GM19025 (cell line): ENCODE measurements around the gene CUX1.
"Not testable (repeated sequence)": the region's sequence is repeated elsewhere in the genome, so short reads cannot be mapped to it uniquely, and the experiment has no call there.

Experiments
- ATAC-seq: cut with Tn5 transposase; IDR thresholded peaks from one replicate; pipeline ENCODE4 v1.9.1; 2021; ENCODE audit warnings: mild to moderate bottlenecking, low read depth, moderate library complexity; ENCODE audit not compliant: unreplicated experiment

The CUX1 gene

DNA sequence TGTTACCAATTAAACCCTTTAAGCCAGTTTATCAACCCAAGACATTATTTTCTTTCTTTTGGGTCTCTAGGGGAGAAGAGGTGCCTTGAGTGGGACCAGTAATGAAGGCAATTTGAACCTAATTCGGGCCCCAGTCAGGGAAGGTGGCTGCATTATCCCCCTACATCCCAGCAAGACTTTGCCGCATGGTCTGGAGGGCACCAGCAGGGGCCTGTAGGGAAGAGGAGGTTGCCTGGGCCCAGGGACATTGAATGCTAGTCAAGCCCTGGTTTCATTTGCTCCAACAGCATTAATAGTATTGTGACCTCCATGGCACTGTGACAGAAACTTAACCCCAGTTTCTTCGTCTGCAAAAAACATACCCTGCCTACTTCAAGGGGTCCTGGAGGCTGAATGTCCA lies 108.8 kb downstream of the CUX1 start:
- ATAC-seq, result no peak

DNA sequence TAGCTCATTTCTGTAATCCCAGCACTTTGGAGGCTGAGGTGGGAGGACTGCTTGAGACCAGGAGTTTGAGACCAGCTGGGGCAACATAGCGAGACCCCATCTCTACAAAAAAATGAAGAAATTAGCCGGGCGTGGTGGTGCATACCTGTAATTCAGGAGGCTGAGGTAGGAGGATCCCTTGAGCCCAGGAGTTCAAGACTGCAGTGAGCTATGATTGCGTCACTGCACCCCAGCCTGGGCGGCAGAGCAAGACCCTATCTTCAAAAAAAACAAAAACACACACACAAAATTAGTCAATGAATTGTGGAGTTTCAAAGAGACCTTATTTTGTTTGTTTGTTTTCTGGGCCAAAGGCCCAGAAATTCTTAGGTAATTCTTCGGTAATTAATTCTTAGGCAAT lies 110.0 kb downstream of the CUX1 start:
- no peak for ATAC-seq

DNA sequence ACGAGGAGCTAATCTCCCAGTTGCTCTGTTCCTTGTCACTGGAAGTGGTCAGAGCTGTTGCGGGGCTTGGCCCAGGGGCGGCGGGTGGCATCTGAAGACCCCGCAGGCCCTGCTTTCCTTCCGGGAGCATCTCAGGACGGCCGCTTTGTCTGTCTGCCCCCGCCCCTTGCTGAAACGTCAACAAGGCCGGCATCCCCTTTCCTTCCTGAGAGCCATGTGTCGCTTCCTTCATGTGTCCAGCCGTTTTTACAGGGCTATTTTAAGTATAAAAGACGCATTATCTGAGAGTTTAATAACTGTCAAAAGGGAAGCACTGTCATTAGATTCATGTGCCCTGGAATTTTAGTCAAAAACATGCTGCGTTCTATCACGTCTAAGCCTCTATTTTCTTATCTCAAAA lies 110.4 kb downstream of the CUX1 start:
- ATAC-seq, result no peak

DNA sequence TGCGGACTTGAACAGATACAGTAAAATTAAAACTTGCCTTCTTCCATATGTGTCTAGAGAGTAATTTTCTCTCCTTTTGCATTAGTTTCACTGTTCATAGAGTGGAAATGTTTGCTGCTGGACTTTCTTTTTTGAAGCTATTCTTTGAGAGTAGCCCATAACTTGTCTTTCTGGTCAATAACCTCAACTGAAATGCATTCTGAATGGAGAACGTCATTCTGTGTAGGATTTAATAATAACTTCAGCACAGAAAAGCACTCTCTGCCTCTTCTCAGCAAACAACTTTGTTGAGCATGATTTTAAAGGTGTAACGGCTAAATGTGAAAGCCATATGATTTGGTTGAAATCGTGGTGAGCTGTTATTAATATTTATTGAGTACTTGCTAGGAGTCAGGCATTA lies 111.8 kb downstream of the CUX1 start:
- ATAC-seq, result no peak

DNA sequence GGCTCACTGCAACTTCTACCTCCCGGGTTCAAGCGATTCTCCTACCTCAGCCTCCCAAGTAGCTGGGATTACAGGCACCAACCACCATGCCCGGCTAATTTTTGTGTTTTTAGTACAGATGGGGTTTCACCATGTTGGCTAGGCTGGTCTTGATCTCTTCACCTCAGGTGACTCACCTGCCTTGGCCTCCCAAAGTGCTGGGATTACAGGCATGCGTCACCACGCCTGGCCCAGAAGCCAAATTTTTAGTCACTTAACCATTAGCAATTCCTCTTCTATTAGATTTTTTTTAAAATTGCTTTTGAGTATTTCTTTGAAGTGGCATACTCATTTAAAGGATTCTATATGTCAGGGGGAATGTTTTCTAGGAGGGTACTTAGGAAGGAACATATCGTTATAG lies 112.5 kb downstream of the CUX1 start:
- ATAC-seq, result not testable (repeated sequence)

DNA sequence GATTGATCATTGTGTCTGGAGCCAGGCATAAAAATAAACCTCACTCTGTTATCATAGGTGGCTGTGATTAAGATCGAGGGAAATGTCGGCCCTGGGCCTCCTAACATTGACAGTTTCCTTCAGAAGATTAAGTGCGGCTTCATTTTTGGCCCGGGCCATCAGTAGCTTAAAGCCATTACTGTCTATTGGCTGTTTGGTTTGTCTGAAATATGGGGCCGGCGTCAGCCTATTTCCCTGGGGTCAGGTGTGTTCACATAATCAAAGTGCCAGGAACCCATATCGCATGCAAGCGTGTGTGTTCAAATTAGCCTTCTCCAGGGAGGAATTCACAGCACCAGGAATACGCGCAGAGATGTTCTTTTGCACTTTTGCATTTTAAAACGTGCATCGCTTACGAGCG lies 114.7 kb downstream of the CUX1 start:
- no peak for ATAC-seq

DNA sequence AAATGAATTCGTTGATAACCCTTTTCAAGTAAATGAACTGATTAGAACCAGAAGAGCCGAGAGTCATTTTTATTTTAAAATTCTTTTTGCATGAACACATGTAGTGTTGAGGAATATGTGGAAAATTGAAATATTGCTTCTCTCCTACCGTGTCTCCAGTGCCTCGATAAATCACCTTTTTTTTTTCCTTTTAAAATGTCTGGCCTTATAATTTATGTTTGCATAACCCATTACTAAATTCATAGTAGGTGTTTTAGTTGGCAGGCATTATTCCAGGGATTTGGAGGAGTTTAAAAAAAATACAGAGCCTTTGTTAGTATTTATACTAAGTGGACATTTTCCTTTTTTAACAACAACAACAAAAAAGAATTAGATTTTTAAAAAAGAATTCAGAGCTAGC lies 115.6 kb downstream of the CUX1 start:
- ATAC-seq, result no peak

DNA sequence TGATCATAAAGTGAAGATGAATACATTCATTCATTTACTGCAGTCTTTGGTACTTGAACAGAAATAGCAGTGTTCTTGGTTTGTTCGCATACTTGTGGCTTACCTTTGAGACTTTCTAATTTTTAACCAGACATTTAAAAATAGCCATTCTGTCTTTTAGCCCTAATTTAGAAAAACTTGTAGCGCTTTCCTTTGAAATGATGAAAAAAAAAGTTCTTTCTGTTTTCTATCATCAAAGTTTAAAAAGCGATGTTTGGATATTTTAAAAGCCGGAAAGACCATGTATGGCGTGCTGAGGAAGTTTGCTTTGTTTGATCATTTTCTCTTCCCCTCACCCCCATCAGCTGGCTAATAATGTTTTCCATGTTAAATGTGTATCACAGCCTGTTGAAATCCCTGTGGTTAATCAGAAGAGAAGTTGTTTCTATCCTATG lies 116.3 kb downstream of the CUX1 start:
- ATAC-seq, result no peak

DNA sequence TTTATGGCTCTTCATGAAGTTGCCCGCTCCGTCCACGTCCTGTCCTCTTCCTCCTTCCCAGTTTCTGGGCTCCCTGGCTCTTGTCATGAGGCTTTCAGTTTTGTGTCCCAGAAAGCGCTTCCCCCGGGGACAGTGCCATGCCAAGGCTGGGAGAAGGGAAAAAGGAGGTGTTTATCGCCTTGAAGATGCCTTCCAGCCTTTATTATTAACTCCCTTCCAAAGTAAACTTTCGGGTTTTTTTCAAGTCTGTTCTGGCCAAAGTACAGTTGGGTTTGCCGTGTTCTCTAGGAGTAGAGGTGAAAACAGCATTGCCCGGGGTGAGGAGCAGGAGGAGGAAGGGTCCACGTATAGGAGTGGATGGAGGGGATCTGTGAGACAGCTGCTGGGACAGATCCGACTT lies 117.2 kb downstream of the CUX1 start:
- ATAC-seq, result no peak

DNA sequence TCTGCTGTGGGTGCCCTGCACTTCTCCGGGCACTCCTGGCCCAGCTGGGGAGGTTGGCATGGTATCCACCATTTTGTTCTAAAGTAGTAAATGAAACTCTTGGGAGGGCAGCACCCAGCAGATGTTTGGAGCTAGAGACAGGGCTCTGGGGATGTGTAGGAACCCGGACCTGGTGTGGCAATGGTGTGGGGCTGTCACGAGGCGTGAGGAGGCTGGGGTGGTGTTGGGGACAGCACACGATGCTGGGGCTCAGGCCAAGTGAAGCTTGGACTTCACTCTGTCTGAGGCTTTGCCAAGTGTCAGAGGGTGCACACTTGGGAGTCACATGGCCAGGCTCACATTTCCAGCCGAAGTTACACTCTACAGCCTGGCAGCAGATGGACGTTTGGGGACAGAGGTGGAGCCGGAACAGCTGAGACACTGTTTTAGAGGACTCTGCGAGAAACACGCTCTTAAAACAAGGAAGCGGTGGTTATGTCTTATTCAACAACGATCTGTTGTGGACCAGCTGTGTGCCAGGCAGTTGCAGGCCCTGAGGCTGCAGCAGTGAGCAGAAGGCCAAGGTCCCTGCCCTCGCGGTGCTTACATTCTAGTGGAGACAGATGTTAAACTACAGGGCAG lies 118.2 kb downstream of the CUX1 start:
- ATAC-seq, result no peak

DNA sequence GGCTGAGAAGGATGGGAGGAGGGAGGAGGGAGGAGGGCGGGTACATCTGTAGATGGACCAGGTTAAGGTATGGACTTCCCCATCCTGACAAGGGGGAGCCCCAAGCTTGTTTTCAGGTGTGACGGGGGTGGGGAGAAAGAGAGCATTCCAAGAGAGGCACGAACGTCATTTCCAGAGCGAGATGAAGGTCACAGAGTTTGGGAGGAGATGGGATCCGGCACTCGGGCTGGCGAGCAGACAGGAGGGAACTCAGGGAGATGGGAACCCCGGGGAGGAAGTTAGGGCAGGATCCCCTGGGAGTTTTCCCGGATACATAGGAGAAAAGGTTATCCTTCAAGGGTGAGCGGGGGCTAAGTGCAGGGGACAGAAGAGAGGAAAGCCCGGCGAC lies 118.8 kb downstream of the CUX1 start:
- no peak for ATAC-seq

DNA sequence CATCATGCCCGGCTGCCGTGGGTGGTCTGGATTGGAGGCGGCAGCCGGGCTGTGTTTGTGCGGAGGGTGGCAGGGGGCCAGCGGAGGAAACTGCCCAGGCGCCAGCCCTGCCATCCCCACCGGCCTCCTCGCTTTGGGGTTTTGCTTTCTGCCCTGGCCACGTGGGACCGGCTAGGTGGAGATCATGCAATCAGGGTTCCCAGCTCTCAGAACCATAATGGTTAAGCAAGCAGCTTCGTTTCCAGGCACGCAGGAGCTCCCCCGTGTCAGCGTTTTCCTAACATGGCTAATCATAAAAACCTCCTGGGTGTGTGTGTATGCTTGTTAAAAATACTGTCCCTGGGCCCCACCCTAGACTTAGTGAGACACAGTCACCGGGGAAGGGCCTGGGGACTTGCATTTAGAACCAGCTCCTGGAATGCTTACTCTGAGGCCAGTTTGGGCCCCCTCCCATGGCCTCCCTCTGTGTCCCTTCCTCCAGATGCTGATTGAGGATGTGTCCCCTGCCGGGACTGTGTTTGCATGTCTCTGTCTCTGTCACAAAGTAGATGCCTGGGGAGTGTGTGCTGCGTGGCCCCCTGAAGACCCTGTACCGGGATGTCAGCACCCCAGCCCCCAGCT lies 119.3 kb downstream of the CUX1 start:
- ATAC-seq, result no peak

DNA sequence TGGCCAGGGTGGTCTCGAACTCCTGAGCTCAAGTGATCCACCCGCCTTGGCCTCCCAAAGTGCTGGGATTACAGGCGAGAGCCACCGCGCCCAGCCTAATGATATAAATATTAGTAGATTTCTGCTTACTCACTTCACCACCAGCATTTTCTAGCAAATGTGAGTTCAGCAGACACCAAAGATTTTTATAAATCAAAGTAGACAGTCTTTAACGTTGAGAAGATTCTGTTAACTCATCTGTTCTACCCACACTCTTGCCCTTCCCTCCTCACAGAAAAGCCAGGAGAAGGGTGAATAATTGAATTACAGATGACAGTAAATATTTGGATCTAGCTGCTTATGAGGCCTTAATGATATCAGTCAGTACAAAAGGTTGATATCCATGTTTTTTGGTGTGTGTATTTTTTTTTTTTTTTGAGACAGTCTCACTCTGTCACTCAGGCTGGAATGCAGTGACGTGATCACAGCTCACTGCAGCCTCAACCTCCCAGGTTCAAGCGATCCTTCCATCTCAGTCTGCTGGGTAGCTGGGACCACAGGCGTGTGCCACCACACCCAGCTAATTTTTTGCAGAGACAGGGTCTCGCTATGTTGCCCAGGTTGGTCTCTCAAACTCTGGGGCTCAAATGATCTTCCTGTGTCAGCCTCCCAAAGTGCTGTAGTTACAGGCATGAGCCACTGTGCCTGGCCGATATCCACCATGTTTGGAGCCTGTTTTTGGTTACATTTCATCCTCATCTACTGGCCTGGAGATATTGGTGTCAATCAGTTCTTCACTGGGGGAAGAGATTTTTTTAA lies 120.5 kb downstream of the CUX1 start:
- ATAC-seq, result no peak

DNA sequence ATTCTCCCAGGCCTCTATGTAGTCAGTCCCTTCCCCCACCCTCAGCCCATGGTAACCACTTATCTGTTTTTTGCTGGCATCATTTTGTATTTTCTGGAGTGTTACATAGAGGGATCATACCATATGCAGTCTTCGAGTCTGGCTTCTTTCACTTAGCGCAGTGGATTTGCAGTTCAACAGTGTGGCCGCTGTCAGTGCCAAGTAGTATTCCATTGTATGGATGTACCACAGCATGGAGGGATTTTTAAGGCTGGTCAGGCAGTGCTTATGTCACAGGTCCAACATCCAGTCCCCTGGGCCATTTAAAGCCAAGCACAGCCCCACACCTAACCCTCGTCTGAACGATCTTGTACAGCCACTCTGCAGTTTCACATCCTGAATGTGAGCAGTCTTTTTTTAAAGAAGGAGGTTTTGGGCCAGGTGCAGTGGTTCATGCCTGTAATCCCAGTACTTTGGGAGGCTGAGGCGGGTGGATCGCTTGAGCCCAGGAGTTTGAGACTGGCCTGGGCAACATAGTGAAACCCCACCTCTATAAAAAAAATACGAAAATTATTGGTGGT lies 121.8 kb downstream of the CUX1 start:
- no peak for ATAC-seq

DNA sequence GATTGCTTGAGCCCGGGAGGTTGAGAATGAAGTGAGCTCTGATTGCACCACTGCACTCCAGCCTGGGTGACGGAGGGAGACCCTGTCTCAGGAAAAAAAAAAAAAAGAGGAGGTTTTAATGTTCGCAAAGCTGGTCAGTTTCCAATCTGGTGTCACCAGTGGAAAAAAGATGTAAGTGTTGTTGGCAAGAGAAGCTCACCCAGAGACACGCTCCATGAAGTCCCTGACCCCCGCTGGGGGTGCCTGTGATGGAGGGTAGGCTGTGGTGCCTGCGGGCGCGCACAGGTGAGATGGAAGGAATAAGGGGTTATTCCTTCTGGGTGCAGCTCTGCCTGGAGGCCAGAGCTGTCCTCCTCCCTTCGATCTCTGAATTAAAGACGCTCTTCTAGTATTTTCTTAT lies 122.7 kb downstream of the CUX1 start:
- no peak for ATAC-seq

DNA sequence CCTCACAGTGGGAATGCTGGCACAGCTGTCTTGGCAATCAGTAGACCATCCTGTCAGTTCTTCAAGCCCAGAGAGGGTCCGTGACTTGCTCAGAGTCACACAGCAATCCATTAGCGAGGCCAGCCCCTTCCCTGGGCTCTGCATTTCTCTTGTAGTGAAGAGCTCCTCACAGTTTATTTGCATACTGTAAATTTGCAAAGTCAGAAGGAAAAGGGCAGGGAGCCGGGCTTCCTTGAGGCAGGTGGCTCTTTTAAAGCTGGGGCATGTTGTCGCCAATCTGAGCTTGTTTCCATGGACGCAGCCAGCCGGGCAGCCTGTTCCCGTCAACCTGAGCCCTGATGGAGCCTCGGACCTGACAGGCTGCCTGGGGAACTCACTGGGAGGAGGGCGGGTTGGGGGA lies 123.4 kb downstream of the CUX1 start:
- ATAC-seq, result no peak

DNA sequence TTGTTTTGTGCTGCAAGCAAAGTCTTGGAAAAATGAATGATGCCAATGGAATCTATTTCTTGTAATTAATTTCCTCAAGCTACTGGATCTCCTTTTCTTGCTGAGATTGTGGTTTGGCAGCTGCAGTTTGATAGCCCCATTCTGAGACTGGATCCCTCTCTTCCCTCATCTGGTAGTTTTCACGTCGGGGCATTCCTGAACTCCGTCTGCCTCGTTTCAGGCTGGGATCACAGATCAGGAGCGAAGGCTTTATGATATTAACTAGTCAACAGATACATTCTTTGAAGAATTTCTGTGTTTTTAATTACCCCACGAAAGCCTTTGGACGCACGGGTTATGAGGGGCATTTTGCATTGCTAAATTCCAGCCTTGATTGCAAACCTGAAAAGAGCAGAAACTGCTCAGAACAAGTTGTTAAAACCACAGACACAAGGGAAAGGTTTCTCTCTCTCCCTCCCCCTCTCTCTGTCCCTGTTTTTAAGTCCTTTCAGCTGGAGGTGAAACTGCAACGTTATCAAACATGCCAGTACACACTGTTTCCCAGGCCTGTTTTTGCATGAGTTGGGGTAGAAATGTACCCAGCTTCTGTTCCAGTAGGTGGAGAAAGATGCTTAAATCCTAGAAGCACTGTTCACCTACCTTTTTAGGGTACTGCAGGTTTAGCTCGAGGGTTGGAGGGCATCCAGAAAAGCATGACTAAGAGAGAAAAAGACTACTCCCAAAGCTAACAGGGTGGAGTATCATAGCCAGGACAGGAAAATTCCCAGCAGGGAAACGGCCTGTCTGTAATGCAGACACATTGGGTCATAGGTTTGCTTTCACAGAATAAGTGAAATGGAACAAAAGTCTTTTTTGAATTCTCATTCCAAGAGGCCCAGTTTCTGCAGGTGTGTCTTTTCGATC lies 124.3 kb downstream of the CUX1 start:
- ATAC-seq, result no peak

DNA sequence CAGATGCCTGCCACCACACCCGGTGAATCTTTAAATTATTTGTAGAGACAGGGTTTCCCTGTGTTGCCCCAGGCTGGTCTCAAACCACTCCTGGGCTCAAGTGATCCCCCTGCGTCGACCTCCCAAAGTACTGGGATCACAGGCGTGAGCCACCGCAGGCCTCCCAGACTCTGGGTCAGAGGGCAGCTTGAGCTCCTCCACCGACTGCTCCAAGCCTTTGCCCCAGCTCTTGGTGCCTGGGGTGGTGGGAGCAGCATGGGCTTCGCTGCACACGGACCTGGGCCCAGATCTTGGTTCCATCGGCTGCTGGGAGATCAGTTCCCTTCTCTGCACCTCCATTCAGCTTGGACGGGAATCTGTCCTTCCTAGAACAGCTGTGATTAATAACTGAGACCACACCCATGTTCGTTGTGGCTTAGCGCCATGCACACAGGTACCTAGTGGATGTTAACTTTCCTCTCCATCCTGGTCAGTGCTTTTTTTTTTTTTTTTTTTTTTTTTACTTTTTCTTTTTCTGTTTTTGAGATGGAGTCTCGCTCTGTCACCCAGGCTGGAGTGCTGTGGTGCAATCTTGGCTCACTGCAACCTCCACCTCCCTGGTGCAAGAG lies 125.3 kb downstream of the CUX1 start:
- no peak for ATAC-seq

DNA sequence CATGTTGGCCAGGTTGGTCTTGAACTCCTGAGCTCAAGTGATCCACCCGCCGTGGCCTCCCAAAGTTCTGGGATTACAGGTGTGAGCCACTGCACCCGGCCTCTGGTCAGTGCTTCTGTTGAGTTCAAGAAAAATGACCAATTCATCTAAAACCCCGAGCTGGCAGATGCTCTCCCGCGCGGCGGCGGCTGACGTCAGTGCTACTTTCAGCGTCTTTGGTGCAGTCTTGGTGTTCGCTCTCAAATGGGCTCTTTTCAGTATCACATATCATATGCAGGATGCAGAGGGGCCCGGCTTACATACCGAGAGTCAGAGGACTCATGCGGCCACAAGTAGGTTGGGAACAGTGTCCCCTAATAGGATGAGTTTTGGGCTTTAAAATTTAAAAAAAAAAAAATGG lies 125.9 kb downstream of the CUX1 start:
- ATAC-seq, result no peak

DNA sequence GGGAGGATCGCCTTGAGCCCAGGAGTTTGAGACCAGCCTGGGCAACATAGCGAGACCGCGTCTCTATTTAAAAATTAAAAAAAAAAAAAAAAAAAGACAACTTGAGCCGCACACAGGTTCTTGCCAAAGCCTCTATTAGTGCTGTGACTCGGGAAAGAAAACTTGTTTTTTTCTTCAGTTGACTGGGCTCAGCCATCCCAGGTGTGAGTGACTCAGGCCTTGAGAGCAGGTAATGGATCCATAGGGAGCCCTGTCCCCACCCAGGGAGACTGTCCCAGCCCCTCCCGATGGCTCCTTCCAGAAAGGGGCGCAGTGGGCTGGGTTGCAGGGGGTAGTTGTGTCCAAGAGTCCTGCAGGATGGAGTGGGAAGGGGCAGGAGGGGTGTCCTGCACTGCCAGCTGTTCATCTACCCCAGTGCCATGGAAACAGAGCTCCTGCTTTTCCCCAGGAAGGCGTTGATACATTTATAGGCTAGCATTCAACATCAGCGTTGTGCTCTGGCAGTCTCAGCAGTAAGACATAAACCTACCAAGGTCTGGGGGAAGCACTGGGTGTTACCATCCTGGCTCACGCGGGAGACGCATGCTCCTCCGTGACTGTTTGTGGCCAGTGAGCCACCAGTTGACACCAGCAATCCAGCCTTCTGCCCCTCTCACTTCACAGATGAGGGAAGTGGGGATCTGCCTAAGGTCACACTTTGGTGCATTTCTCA lies 126.6 kb downstream of the CUX1 start:
- ATAC-seq, result no peak
